GM18909 (cell line): Measurements from ENCODE around the gene ZFYVE28.

Experiments used
- ATAC-seq: cut with Tn5 transposase; IDR thresholded peaks from one replicate; pipeline ENCODE4 v1.9.1; 2021; ENCODE audit warnings: mild to moderate bottlenecking; ENCODE audit not compliant: unreplicated experiment, poor library complexity

Gene ZFYVE28

DNA sequence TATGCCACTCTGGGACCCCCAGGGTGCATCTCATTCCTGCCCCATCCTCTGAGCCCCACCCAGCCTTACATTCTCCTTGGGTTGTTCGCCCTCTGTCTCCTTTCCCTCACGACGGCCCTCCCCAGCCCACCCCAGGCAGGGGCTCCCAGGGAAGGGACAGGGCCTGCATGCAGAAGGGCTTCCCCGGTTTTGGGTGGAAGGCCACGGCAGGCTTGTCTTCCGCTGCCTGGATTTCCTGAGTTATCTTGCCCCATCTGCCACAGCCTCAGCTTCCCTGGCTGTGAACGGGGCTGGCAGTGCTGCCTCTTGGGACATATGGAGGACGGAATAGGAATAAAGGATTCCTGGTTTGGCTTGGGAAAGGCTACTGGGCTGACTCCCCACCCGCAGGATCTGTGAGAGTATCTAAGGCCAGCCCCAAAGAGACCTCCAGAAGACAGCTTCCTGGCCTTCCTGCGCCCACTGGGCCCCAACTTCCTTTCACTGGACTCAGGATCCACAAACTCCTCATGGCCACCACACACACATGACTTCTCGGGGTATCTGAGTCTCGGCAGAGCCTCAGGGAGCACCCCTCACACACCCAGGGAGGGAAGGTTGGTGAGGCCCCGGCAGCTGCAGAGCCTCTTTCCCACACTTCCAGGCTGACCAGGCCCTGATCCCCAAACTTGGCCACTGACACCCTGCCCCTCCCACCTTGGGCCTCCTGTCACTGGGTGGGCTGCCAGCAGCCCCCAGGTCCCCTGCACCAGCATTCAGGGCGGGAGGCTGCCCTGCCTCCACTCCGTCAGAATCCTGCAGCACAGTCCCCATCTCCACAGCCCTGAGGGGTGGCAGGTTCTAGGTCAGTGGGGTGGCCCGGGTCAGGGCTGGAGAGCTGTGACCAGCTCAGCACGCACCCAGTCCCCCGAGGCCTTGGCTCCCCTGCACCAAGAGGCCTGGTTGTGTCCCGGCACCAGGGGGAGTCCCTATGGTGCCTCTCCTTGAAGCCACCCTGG, 153.0 kb downstream of the ZFYVE28 start:
- ATAC-seq, result no peak

DNA sequence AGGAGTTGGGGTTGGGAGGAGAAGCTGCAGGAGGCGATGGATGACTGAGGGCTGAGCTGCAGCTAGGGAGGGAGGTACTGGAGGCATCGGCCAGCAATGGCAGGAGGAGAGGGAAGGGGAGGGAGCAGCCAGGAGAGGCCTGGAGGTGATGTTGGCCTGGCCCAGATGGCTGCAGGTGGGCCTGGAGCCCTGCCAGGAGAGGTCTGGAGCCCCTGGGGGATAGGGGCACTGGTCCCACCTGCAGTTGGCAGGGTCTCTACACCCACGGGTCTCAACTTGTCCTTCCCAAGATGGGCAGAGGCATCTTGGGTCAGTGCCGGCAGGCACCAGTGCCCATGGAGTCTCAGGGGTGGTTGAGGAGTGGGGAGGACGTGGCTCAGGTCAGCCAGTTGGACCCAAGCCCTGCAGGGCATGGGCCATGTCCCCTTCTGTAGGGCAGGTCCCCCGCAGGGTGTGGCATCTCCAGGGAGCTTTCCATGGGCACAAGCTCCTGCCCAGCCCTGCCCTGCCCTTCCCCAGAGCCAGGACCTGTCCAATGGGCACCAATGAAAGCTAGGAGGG, 153.9 kb downstream of the ZFYVE28 start:
- ATAC-seq, result no peak

DNA sequence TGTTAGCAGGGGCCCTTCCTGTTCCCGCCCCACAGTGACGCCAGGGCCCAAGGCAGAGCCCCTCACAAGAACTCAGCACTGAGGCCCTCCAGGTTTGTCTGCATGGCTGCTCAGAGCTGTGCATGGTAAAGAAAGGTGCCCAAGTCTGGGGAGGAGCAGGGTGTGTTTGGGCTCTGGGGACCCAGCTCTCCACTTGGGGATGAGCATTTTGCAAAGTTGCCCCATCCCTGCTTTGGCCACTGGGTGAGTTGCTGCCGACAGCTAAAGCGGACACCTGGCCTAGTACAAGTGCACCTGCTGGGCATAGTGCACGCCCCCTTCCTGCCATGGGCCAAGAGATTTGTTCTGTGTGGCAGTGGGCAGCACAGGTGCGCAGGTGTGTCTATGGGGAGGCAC, 154.5 kb downstream of the ZFYVE28 start:
- ATAC-seq, result no peak

DNA sequence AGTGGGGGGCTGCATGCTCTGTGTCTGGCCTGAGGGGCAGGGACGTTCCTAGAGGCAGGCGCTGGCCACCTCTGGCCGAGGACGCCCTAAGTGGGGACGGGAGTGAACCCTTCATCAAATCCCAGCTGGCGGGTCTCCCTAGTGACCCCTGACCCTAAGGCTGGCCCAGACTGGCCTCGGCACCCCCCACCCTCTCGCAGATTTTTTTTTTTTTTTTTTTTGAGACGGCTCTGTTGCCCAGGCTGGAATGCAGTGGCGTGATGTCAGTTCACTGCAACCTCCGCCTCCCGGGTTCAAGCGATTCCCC, 155.5 kb downstream of the ZFYVE28 start:
- no peak for ATAC-seq

DNA sequence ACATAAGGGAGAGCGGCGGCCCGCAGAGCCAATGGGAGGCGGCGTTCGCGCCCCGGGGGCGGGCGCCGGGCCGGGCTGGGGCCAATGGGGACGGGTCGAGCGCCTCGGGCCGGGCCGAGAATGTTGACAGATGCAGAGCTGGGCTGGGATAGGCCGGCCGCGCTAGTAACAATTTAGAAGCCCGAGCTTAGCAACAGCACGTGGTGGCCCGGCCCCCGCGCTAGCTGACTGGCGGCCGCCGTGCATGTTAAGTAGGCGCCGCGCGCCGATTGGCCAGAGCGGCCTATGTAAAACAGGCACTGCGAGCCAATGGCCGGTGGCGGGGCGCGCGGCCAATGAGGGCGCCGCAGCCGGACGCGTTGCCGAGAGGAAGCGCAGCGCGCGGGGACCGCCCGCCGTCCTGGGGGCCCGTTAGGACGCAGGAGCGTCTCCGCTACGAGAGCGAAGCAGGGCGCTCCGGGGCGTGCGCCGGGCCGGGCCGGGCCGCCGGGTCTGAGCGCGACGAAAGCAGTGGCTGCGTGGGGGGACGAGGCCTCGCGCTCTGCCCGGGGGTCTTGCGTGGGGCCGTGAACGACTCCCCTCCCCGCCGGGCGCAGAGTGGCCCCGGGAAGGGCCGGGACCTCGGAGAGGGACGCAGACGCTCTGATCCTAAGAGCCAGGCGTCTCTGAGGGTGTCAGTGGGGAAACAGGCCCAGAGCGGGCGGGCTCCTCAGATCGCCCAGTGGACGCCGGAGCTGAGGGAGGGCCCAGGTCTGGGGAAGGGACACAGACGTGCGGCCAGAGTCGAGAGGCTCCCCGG, 156.1 kb downstream of the ZFYVE28 start:
- peak; percentile 92 for ATAC-seq

DNA sequence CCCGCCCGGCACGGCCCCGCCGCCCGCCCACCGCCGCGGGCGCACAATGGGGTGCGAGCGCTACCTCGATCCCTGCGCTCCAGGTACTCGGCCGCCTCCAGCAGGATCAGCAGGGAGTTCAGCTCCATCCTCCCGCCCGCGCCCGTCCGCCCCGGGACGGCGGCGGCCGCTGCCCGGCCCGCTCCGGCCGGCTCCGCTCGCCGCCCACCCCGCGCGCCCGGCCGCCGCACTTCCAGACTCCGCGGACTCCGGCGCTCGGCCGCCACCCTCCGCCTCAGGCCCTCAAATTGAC, 156.6 kb downstream of the ZFYVE28 start, which contains the start of gene MXD4:
Gene MXD4, minus strand, starts transcription at position 257 of the 292 bp plus-strand sequence. Its CDS starts 129 bp downstream, at position 128.
- no peak for ATAC-seq

DNA sequence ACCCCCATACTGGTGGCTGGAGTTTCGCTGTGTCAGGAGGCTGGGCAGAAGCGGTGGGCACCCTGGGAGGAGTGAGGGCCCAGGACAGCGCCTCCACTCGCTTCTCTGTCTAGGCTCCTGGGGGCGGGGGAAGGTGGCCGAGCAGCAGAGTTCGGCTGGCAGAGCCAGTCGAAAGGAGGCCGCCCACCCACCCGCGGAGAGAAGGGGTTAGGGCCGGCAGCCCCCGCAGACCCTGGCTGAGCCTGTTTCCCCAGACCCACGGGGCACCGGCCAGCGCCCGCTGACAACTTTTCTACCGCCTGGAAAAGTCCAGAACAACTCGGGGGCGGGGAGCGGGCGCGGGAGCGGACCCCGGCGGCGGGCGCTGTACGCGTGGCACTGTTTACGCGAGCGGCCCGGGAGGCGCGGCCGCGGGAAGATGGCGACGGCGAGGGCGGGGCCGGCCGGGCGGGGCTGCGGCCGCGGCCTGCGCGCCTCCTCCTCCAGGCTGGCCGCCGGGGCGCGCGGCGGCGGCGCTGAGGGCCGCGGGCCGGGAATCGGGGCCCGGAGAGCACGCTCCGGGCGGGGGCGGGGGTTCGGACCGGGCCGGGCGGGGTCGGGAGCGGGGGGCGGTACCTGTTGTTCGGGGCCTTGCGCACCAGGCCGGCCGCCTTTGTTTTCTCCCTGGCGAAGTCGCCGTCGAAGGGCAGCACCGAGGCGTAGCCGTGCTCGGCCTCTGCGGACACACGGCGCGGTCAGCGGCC, 157.2 kb downstream of the ZFYVE28 start:
- ATAC-seq, result peak; percentile 23

DNA sequence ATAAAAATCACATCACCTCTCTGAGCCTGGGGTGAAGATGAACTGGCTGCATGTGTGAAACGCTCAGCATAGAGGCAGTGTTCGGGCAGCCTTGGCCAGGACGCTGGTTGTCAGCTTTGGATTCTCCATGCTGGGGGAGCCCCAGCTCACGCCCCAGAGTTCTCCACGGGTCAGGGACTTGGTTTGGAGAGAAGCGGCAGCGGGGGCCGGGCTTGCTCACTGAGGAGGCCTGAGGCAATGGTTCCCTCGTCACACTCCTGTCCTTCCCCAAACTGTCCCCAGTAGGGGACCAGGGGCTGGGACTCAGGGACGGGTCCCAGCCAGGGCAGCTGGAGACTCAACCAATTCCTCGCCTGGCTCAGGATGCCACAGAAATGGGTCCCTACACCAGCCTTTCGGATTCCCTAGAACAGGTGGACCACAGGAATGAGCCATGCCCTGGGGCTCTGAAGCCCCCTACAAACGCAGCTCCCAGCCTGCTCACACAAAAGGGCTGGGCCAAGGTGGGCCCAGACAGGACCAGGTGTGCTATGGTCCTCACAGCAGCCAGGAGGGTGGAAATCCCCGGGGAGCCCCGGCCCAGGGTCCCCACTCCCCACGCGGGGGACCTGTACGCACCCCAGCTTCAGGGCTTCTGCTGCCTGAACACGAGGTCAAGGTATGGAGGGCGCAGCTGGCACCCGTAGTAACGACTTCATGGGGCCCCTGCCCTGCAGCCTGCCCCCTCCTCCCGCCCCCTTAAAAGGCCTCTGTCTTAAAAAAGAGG, 157.9 kb downstream of the ZFYVE28 start:
- no peak for ATAC-seq

DNA sequence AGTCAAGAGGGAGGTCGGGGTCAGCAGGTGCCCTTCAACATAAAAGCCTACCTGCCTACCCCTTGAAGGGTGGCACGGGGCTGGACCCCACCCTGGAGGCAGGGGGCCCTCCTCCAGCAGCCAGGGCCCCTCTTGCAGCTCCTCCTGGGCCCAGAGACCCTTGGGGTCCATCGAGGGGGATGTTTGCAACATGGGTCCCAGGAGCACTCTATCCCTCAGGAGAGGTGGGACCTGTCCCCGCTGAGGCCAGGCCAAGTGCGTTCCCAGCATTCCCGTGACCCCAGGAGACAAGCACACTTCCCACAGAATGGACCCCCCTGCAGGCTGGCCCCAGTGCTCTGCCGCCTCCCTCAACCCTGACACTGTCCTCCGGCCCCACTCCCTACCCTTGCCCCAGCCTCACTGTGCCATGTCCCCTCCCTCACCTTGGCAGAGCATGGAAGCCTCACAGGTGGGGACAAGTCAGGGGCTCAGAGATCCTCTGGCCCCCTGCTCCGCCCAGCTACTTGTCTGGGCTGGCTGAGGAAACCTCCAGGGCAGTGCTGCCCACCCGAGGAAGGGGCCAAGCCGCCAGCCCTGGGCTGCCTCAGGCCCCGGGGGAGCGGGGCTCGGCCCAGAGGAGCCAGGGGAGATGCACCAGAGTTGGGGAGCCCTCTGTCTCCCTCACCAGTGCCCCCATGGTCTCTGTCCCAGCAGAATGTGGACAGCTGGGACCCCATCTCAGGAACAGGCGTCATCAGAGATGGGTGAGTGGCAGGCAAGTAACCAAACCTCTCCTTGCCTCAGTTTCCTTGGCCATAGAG, 158.7 kb downstream of the ZFYVE28 start:
- ATAC-seq, result no peak

DNA sequence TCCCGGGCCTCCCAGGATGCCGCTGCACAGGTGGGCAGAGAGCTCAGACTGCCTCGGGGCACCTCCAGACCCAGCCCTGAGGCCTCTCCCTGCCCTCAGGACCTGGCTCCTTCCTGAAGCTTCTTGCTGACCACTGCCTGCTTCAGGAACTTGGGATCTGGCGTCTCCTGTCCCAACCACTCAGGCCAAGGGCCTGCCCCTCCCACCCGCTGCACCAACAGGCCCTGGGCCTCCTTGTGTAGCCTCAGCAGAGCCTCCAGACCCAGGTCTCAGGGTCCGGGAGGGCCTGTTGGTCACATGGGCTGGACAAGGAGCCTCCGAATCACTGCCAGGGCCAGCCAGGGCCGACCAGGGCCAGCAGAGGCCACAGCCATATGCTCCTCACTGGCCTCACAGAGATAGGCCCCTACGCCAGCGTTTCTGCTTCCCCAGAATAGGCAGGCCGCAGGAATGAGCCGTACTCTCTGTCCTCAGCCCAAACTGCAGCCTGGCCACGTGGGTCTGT, 159.4 kb downstream of the ZFYVE28 start:
- no peak for ATAC-seq

DNA sequence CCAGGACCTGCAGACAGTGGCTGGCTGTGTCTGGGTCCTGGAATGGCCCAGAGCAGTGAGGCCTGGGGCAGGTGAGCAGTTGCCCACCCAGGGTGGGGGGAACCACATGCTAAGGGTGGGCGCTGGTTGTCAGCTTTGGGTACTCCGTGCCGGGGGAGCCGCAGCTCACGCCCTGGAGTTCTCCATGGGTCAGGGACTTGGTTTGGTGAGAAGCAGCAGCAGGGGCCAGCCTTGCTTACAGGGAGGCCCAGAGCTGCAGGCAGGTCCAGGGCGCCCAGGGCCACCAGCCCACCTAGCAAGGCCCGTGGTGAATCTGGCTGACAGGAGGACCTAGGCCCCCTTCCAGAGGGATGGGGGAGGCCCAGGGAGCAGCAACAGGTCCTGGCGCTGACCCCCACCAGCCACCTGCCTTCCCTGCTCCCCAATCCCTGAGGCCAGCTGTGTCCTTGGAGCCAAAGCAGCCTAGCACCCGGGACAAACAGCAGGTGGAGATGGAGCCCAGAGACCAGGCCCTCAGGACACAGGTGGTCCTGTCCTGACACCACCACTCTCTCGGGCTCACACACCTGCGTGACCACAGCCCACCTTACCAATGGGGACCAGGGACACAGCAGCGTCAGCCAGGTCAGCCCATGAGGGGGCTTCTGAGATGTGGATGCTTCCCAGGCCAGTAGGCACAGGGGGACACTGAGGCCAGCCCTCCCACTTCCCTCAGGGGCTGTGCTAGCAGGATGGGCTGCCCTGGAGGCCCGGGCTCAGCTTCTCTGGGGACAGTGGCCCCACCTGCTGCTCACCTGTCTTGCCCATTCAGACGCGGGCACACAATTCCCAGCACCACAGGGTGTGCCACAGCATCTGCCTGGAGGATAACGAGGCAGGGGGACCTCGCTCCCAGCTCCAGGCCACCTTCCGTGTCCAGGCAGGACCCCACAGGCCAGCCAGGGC, 160.1 kb downstream of the ZFYVE28 start:
- no peak for ATAC-seq

DNA sequence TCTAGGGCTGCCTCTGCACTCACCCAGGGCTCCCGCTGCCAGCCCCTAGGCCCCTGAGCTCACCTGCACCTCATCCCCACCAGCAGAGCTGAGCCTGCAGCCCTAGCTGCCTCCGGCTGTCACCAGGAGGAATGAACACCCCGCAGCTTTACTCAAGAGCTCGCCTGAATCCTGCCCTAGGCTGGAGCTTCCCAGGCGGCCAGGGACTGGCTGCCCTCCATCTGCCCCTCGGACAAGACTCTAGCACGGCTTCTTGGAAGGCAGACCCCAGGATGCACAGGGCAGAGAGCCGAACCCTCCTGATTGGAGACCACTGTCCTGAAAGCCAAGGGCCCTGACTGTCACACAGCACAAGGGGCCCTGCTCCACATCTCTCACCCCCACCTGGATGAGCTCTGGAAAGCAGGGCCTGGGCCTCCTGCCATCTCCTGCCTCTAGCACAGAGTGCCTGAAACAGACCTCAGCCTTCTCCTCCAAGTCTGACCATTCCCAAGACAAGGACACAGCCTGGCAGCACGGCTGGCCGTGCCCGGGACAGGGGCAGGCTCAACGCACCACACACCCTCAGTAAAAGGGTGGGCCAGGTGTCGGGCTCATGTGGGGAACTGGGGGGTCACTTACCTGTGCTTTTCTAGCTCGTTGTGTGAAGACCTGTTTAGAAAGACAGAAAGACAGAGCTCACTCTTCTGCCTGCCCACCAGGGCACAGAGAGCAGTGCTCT, 160.9 kb downstream of the ZFYVE28 start:
- no peak for ATAC-seq

DNA sequence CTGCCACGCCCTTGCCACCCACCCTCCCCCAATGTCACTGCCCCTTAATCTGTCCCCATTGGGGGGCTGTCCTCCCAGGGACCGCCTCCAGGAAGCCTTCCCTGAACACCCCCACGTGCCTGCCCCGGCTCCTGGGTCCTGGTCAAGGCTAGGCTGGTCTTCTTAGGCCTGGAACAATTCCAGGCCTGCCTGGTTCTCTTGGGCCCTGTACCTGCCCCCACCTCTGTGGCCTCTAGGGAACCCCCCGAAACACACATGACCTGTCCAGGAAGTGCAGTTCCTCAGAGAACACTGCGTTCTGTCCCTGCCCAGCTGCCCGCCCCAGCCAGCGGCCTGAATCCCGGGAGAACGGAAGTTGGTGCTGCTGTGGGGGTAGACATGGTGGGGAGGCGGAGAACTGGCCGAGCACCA, 161.7 kb downstream of the ZFYVE28 start:
- no peak for ATAC-seq

DNA sequence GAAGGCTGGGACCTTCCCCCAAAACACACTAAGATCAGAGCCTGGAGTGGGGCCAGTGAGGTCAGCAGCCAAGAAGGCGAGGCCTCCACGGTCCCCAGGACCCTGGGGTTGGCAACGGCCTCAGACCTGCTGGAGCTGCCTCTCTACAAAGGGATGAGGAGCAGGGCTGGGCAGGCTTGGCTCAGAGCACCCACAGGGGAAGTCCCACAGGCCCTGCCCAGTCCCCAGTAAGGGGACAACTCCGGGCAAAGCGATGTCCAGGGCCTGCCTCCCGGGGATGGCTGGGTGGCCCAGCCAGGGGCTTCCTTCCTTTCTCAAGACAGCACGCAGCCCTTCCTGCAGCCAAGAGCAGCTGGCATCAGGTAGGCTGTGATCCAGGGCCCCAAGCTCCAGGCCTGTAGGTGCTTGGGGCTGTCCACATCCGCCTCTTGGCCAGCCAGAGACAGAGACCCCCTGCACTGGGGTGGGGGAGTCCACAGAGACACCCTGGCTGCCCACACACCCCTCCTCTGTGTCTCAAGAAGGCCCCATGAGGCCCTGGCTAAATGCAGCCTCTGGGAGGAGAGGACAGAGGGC, 162.2 kb downstream of the ZFYVE28 start:
- no peak for ATAC-seq

DNA sequence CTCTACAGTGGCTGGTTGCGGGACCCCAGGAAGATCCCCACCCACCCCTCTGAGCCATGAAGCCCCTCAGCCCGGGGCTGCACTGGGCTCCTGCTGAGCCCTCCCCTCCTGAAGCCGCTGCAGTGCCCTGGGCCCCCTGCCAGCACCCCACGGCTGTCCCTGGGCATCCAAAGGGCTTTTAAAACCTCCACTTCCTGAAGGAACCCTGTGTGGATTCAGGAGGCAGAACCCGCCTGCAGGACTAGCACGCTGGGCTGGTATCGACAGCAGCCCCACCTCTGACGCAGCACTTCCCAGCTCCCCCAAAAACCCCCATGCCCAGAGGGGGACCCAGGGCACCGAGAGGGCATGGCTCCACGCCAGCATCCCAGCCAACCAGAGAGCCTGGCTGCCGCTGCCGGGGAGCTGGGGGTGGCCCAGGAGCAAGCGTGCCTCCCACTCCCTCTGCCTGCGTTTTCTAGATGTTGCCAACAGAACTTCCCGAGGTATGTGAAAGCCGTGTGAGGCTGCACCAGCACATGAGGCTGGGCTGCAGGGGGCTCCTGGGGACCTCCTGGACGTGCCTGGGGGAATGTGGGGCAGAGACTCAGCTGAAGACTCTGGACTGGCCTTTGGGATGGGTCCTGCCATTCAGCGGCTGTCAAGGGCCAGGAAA, 162.8 kb downstream of the ZFYVE28 start:
- ATAC-seq, result no peak
